Brain microvascular endothelial cell (primary cell): ENCODE measurements around the gene SLC5A4.
"Not testable (repeated sequence)": the region's sequence is repeated elsewhere in the genome, so short reads cannot be mapped to it uniquely, and the experiment has no call there.

Experiments used
- DNase-seq: peaks from one replicate; pipeline ENCODE4 v3.0.0-alpha.2; 2020
- H3K27ac ChIP-seq: fragments of 250-450 bp; sonication (Bioruptor Pico); 2 replicates; pipeline ENCODE4 v1.5.1; 2020; ENCODE audit warnings: mild to moderate bottlenecking, moderate library complexity
- H3K27me3 ChIP-seq: fragments of 250-450 bp; sonication (Bioruptor Pico); replicated peaks from 2 replicates; pipeline ENCODE4 v1.5.1; 2020; ENCODE audit warnings: mild to moderate bottlenecking
- H3K36me3 ChIP-seq: fragments of 250-450 bp; sonication (Bioruptor Pico); replicated peaks from 2 replicates; pipeline ENCODE4 v1.5.1; 2020; ENCODE audit warnings: mild to moderate bottlenecking
- H3K4me3 ChIP-seq: 2 replicates; pipeline ENCODE4 v1.5.1; 2011; ENCODE audit warnings: low read depth, mild to moderate bottlenecking, control low read depth, low read length, moderate library complexity
- CTCF ChIP-seq: IDR thresholded peaks from 2 replicates; pipeline ENCODE4 v1.5.1; 2011; ENCODE audit warnings: low read depth, mild to moderate bottlenecking, moderate library complexity, low read length, control low read depth, inconsistent platforms; ENCODE audit errors: missing control alignments
- in situ Hi-C: cut with HindIII; loops from 2 replicates; pipeline ENCODE4 v1.10.0; 2017; ENCODE audit warnings: low sequenced_read_pairs, low pct_ligation_motif_present

The SLC5A4 gene

GRCh38 chr22:32200752-32201151, 54.4 kb downstream of the SLC5A4 start:
- Histone ChIP-seq H3K4me3 (no peak overlapping the region), H3K27me3 (peaks cover 15% of the 10 kb centered on the region), H3K27ac (no peak overlapping the region), H3K36me3 (no peaks in the 10 kb centered on the region)
- no peak for TF ChIP-seq CTCF
- DNase-seq = no peak
- in situ Hi-C loops = no loop called here

- Histone ChIP-seq H3K27me3 (peaks cover 15% of the 10 kb centered on the region), H3K4me3 (no peak overlapping the region), H3K27ac (no peak overlapping the region), H3K36me3 (no peaks in the 10 kb centered on the region)
- TF ChIP-seq CTCF = no peak
- DNase-seq = no peak
- in situ Hi-C loops = no loop called here
These were observed 55.2 kb downstream of the SLC5A4 start for GRCh38 chr22:32199961-32200360.

- H3K36me3 ChIP-seq = no peaks in the 10 kb centered on the region
- peaks cover 15% of the 10 kb centered on the region for H3K27me3 ChIP-seq
- no peak for DNase-seq
These were observed 55.8 kb downstream of the SLC5A4 start for GRCh38 chr22:32199341-32199740.

GRCh38 chr22:32197553-32198226, 57.5 kb downstream of the SLC5A4 start:
- H3K27me3 ChIP-seq, in situ Hi-C loops, DNase-seq, H3K36me3 ChIP-seq, H3K27ac ChIP-seq, H3K4me3 ChIP-seq: not testable (repeated sequence)

More at GRCh38 chr22:32199341-32199740, 55.8 kb downstream of the SLC5A4 start:
- TF ChIP-seq CTCF = no peak
- Histone ChIP-seq H3K4me3 (no peak overlapping the region), H3K27ac (no peak overlapping the region)
- in situ Hi-C loops = no loop called here

GRCh38 chr22:32195900-32196299, 59.2 kb downstream of the SLC5A4 start:
- H3K27ac ChIP-seq, H3K27me3 ChIP-seq, H3K36me3 ChIP-seq, H3K4me3 ChIP-seq, in situ Hi-C loops, DNase-seq: not testable (repeated sequence)

GRCh38 chr22:32193346-32193745, 61.8 kb downstream of the SLC5A4 start:
- DNase-seq, H3K27me3 ChIP-seq, H3K4me3 ChIP-seq, H3K27ac ChIP-seq, in situ Hi-C loops, H3K36me3 ChIP-seq: not testable (repeated sequence)

- H3K4me3 ChIP-seq, H3K36me3 ChIP-seq, DNase-seq, H3K27me3 ChIP-seq, H3K27ac ChIP-seq, in situ Hi-C loops: not testable (repeated sequence)
These were observed 64.1 kb downstream of the SLC5A4 start for GRCh38 chr22:32191021-32191420.

GRCh38 chr22:32185821-32186220, 69.3 kb downstream of the SLC5A4 start:
- in situ Hi-C loops = no loop called here

More at GRCh38 chr22:32185821-32186220, 69.3 kb downstream of the SLC5A4 start:
- Histone ChIP-seq H3K36me3 (no peaks in the 10 kb centered on the region), H3K27ac (no peak overlapping the region), H3K4me3 (no peak overlapping the region), H3K27me3 (no peaks in the 10 kb centered on the region)
- no peak for DNase-seq
- no peak for TF ChIP-seq CTCF
